ENCODE measurements around the gene C1orf185.

DNA sequence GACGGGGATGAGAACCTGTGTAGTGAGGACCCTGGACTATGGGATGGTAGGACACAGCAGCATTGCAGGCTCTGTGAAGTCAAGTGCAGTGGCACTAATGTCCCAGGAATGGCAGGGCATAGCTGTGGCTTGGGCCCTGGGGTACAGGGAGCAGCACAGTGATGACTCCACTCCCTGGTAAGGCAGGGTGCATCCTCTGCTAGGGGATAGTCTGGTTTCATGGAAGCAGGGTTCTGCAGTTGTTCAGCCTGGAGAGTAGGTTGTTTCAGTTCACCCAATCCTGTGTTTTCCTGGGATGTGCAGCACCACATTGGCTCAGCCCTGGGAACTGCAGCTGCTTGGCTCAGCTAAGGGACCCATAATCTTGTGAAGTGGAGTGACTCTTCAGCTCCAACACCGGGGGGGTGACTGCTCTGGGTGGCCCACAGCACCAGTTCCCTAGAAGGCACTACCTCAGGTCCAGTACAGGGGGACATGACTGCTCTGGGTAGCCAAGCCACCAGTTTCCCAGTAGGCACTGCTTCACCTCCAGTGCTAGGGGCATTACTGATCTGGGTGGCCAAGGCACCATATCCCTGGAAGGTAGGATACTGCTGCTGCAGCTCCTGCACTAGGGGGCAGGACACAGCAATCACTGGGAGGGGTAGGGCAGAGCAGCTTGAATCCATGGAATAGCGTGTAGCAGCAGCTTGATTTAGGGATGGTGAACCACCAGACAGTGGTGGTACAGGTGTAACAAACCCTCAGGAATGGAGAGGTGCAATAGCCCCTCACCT lies 15.3 kb upstream of the C1orf185 start:
- no peak for TF ChIP-seq POLR2AphosphoS5 (IDR thresholded peaks at IDR 0.05; ENCODE audit: low read depth, low read length)
- no peak for TF ChIP-seq SPI1 (IDR thresholded peaks at IDR 0.05; ENCODE audit: low read depth, low read length)
- no peak for TF ChIP-seq POLR2A (IDR thresholded peaks at IDR 0.05; ENCODE audit: low read depth, low read length)
- no peak for TF ChIP-seq TAF1 (IDR thresholded peaks at IDR 0.05; ENCODE audit: low read depth, low read length)

All from GM12891 (cell line).